Right lobe of liver (tissue), 6 donors: ENCODE measurements around the gene ZNF674. TPM values are rescaled to one million over a fixed set of nuclear protein-coding genes. Genes with fewer than 3 reads are reported as not detected.
A peak's percentile ranks its signal among the peaks of the same experiment; 100 is the strongest.

Source experiments
- ATAC-seq, 4 donors: fragments of 200-7000 bp; cut with Tn5 transposase; one replicate each; pipeline ENCODE4 v1.9.1; 2020; ENCODE audit warnings: mild to moderate bottlenecking in 4 of 4, moderate library complexity in 4 of 4
- DNase-seq, 3 donors: peaks; one replicate each; pipeline ENCODE4 v3.0.0-alpha.2; 2020
- H3K27ac ChIP-seq, 3 donors: fragments of 200-600 bp; one replicate each; pipeline ENCODE4 v1.8.0; 2022
- H3K27me3 ChIP-seq, 2 donors: fragments of 200-600 bp; one replicate each; pipeline ENCODE4 v1.8.0; 2022
- H3K36me3 ChIP-seq, 4 donors: fragments of 200-600 bp; sonication (generic) in 1 of 4; one replicate each; pipeline versions ENCODE4 v1.5.1 to v1.8.0; 2017 to 2022; ENCODE audit warnings: control low read depth in 1 of 4
- H3K4me1 ChIP-seq, 4 donors: fragments of 200-600 bp; sonication (generic) in 1 of 4; one replicate each; pipeline versions ENCODE4 v1.5.1 to v1.8.0; 2017 to 2022; ENCODE audit warnings: control low read depth in 1 of 4
- H3K4me3 ChIP-seq, 3 donors: fragments of 200-600 bp; one replicate each; pipeline ENCODE4 v1.8.0; 2022
- H3K9me3 ChIP-seq, 4 donors: fragments of 200-600 bp; sonication (generic) in 1 of 4; one replicate each; pipeline versions ENCODE4 v1.5.1 to v1.8.0; 2017 to 2022; ENCODE audit warnings: control low read depth in 1 of 4
- POLR2A ChIP-seq: fragments of 450-650 bp; IDR thresholded peaks from one replicate; pipeline ENCODE4 v1.6.1; 2017; ENCODE audit warnings: antibody characterized with exemption, mild to moderate bottlenecking
- WGBS: methylation state at CpG from one replicate; pipeline ENCODE4 v1.1.6; 2018; ENCODE audit warnings: low coverage, low lambda C conversion rate; ENCODE audit not compliant: insufficient coverage; ENCODE audit errors: missing lambda C conversion rate; 5-methylcytosine and 5-hydroxymethylcytosine counted together
- intact Hi-C, 2 donors: fragments of 100-400 bp; cut with DNase I; formaldehyde crosslinking; loops; one replicate each; pipeline versions ENCODE4 v1.11.2 to v1.14.1; 2022
- total RNA-seq, 6 experiments: library from RNA; depleted of rRNA in 2 of 6; stranded (reverse); fragments of >200 nt in 2 of 6; fragmentation: NEBNext Ultra II Directional in 3 of 6; extraction: Animal tissue kit (Norgen Biotek cat#: 25700) in 3 of 6; gene quantifications; one replicate each; pipeline versions ENCODE4 v1.1.0 to v1.2.4, GENCODE V29; 2016 to 2023
- TF ChIP-seq, protein P1 (sequence below), 4 donors: fragments of 200-600 bp in 3 of 4; fragments of 450-650 bp in 1 of 4; IDR thresholded peaks; one replicate each; pipeline versions ENCODE4 v1.5.1 to v1.8.0; 2016 to 2022; ENCODE audit warnings: antibody characterized with exemption in 4 of 4, mild to moderate bottlenecking in 2 of 4
- donor health status: DM: no; HTN: yes; CAD: no.
- donor health status: DM: no; HTN: no; CAD: no.
- donor health status: DM: no; HTN: no; CAD: no.
- donor health status: DM: no; HTN: yes; CAD: no.
- donor health status: DM: no; HTN: yes; CAD: no.

The ZNF674 gene
- total RNA-seq, 6 experiments from 2014 or later, result 0.86 to 3.1 (median 2.2) TPM

- ATAC-seq, result no peak
- WGBS, result 26% methylated on average over 5 of the region's 5 CpGs
- H3K27ac ChIP-seq, result peak overlapping the region in 1 of 3 donors; percentile 2
These were observed 41.9 kb upstream of the ZNF674 start for GRCh38 chrX:46587158-46587557.

GRCh38 chrX:46584736-46585135, 39.5 kb upstream of the ZNF674 start:
- Histone ChIP-seq H3K4me1 (peaks cover 0 to 16% (median 0%) of the 10 kb centered on the region in 4 donors), H3K36me3 (no peaks in the 10 kb centered on the region), H3K4me3 (no peak overlapping the region), H3K27me3 (no peaks in the 10 kb centered on the region), H3K27ac (no peak overlapping the region), H3K9me3 (no peaks in the 10 kb centered on the region)
- intact Hi-C loops, result no loop called here
- 53% methylated on average over 2 of the region's 2 CpGs for whole genome bisulfite sequencing
- ATAC-seq, result no peak
- DNase-seq, result no peak
- no peak for TF ChIP-seq POLR2A
- TF ChIP-seq, protein P1, sequence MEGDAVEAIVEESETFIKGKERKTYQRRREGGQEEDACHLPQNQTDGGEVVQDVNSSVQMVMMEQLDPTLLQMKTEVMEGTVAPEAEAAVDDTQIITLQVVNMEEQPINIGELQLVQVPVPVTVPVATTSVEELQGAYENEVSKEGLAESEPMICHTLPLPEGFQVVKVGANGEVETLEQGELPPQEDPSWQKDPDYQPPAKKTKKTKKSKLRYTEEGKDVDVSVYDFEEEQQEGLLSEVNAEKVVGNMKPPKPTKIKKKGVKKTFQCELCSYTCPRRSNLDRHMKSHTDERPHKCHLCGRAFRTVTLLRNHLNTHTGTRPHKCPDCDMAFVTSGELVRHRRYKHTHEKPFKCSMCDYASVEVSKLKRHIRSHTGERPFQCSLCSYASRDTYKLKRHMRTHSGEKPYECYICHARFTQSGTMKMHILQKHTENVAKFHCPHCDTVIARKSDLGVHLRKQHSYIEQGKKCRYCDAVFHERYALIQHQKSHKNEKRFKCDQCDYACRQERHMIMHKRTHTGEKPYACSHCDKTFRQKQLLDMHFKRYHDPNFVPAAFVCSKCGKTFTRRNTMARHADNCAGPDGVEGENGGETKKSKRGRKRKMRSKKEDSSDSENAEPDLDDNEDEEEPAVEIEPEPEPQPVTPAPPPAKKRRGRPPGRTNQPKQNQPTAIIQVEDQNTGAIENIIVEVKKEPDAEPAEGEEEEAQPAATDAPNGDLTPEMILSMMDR (IDR thresholded peaks at IDR 0.05), result no peak

More at GRCh38 chrX:46587158-46587557, 41.9 kb upstream of the ZNF674 start:
- Histone ChIP-seq H3K27me3 (no peaks in the 10 kb centered on the region), H3K4me1 (peaks cover 0 to 18% (median 0%) of the 10 kb centered on the region in 4 donors), H3K9me3 (no peaks in the 10 kb centered on the region), H3K36me3 (no peaks in the 10 kb centered on the region), H3K4me3 (no peak overlapping the region)
- intact Hi-C loops, result no loop called here
- TF ChIP-seq, protein P1 (IDR thresholded peaks at IDR 0.05), result no peak
- no peak for TF ChIP-seq POLR2A
- no peak for DNase-seq

- ATAC-seq, result peak in 1 of 4 donors; percentile 24
- WGBS, result 25% methylated on average over 1 of the region's 1 CpG
- peak overlapping the region in 1 of 3 donors; percentile 10 for H3K27ac ChIP-seq
These were observed 37.7 kb upstream of the ZNF674 start for GRCh38 chrX:46582966-46583365.

GRCh38 chrX:46582325-46582724, 37.1 kb upstream of the ZNF674 start:
- H3K4me1 ChIP-seq, result no peaks in the 10 kb centered on the region
- intact Hi-C loops, result no loop called here
- H3K27ac ChIP-seq, result peak overlapping the region in 1 of 3 donors; percentile 10
- no peak for DNase-seq
- H3K4me3 ChIP-seq, result no peak overlapping the region
- no peak for ATAC-seq
- H3K9me3 ChIP-seq, result no peaks in the 10 kb centered on the region
- H3K27me3 ChIP-seq, result no peaks in the 10 kb centered on the region
- WGBS, result 64% methylated on average over 3 of the region's 3 CpGs
- no peaks in the 10 kb centered on the region for H3K36me3 ChIP-seq
- TF ChIP-seq, protein P1 (IDR thresholded peaks at IDR 0.05), result no peak
- TF ChIP-seq POLR2A, result no peak

More at GRCh38 chrX:46582966-46583365, 37.7 kb upstream of the ZNF674 start:
- H3K4me3 ChIP-seq, result no peak overlapping the region
- H3K4me1 ChIP-seq, result peaks cover 0 to 2% (median 0%) of the 10 kb centered on the region in 4 donors
- intact Hi-C loops, result no loop called here
- no peaks in the 10 kb centered on the region for H3K9me3 ChIP-seq
- no peak for DNase-seq
- no peaks in the 10 kb centered on the region for H3K36me3 ChIP-seq
- H3K27me3 ChIP-seq, result no peaks in the 10 kb centered on the region
- TF ChIP-seq POLR2A, result no peak
- TF ChIP-seq, protein P1 (IDR thresholded peaks at IDR 0.05), result no peak

GRCh38 chrX:46580613-46581012, 35.4 kb upstream of the ZNF674 start:
- Histone ChIP-seq H3K4me1 (peaks cover 0 to 1% (median 0%) of the 10 kb centered on the region in 4 donors), H3K9me3 (no peaks in the 10 kb centered on the region), H3K36me3 (no peaks in the 10 kb centered on the region), H3K27ac (no peak overlapping the region), H3K4me3 (no peak overlapping the region), H3K27me3 (no peaks in the 10 kb centered on the region)
- DNase-seq (no peak), ATAC-seq (no peak)
- WGBS, result 68% methylated on average over 5 of the region's 6 CpGs
- intact Hi-C loops, result no loop called here
- TF ChIP-seq, protein P1 (IDR thresholded peaks at IDR 0.05), result no peak
- TF ChIP-seq POLR2A, result no peak
